HepG2 (cell line): Measurements from ENCODE around the gene POLR1C.

ENCODE experiments used
- CTCF ChIP-seq: sonication (generic); formaldehyde crosslinking; IDR thresholded peaks from 2 replicates; pipeline ENCODE4 v1.5.0; 2020; ENCODE audit warnings: mild to moderate bottlenecking, missing genetic modification reagents, moderate library complexity
- DNMT3B ChIP-seq: conservative IDR thresholded peaks from 2 replicates; pipeline ENCODE4 v1.6.1; 2016; ENCODE audit warnings: missing biosample characterization, control low read depth
- EP300 ChIP-seq, 3 experiments: sonication (generic) in 1 of 3; formaldehyde crosslinking in 1 of 3; IDR thresholded peaks; 2 replicates each; pipeline versions ENCODE4 v1.5.1 to v1.6.1; 2011 to 2020; ENCODE audit warnings: low read depth in 2 of 3, low read length in 2 of 3, borderline replicate concordance in 1 of 3, improper control_type of control experiment in 1 of 3, mild to moderate bottlenecking in 1 of 3, missing genetic modification reagents in 1 of 3, moderate library complexity in 1 of 3
- HNRNPH1 ChIP-seq: fragments of 200-400 bp; formaldehyde crosslinking; optimal IDR thresholded peaks from 2 replicates; pipeline ENCODE3; 2017; ENCODE audit warnings: mild to moderate bottlenecking, low read depth, low read length
- KAT7 ChIP-seq: IDR thresholded peaks from 2 replicates; pipeline ENCODE4 v1.6.1; 2018; ENCODE audit warnings: borderline replicate concordance, missing compliant biosample characterization
- KDM1A ChIP-seq: IDR thresholded peaks from 2 replicates; pipeline ENCODE4 v1.6.1; 2016; ENCODE audit warnings: missing compliant biosample characterization
- MAX ChIP-seq: IDR thresholded peaks from 2 replicates; pipeline ENCODE4 v1.6.1; 2012; ENCODE audit warnings: inconsistent platforms

- TF ChIP-seq HNRNPH1, result no peak
- TF ChIP-seq KAT7 (CRISPR knock-in tag), result no peak
- 0 out of 2 replicates have a peak, but pooled peaks have one; percentile 14 for TF ChIP-seq DNMT3B (CRISPR knock-in tag)
- TF ChIP-seq MAX, result no peak
- no peak for TF ChIP-seq CTCF (CRISPR knock-in tag)
- no peak for TF ChIP-seq KDM1A (CRISPR knock-in tag)
- TF ChIP-seq EP300 (IDR thresholded peaks at IDR 0.05; ENCODE audit: low read depth in 2 of 2, low read length in 2 of 2), result no peak
- no peak for TF ChIP-seq EP300 (CRISPR knock-in tag; IDR thresholded peaks at IDR 0.05; ENCODE audit: borderline replicate concordance)
Measured at GRCh38 chr6:43516367-43516696, 557 bp upstream of the POLR1C start.
